Mammary epithelial cell (primary cell): ENCODE results near the gene NCOA3.

Source experiments
- EZH2 ChIP-seq: IDR thresholded peaks from 2 replicates; pipeline ENCODE4 v1.6.1; 2012; ENCODE audit warnings: low read length, inconsistent platforms, borderline replicate concordance
- TF ChIP-seq, protein P1 (sequence below), 2 donors: IDR thresholded peaks in 1 of 2; conservative IDR thresholded peaks in 1 of 2; 2 replicates each; pipeline ENCODE4 v1.5.1; 2011 to 2012; ENCODE audit warnings: inconsistent platforms in 2 of 2, low read length in 2 of 2, mild to moderate bottlenecking in 2 of 2, control low read depth in 1 of 2, low read depth in 1 of 2; ENCODE audit not compliant: insufficient read depth in 1 of 2; ENCODE audit errors: extremely low read depth in 1 of 2

DNA sequence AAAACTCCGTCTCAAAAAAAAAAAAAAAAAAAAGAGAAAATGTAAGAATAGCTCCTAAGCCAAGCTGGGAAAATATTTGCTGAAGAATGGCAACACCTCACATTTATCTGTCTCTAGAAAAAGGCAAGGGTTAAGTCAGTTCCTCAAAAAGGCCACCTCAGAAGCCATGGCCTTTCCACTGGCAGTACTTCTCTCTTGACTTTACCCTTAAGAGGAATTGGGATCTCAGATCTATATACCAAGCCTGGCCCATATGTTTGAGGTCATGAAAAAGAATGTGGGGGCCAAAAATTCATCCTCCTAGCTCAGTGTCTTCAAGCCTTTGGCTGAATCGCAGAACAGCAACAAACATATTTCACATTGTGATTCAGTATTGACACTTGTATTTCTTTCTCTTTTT is 10.9 kb upstream of the NCOA3 start:
- TF ChIP-seq, protein P1, sequence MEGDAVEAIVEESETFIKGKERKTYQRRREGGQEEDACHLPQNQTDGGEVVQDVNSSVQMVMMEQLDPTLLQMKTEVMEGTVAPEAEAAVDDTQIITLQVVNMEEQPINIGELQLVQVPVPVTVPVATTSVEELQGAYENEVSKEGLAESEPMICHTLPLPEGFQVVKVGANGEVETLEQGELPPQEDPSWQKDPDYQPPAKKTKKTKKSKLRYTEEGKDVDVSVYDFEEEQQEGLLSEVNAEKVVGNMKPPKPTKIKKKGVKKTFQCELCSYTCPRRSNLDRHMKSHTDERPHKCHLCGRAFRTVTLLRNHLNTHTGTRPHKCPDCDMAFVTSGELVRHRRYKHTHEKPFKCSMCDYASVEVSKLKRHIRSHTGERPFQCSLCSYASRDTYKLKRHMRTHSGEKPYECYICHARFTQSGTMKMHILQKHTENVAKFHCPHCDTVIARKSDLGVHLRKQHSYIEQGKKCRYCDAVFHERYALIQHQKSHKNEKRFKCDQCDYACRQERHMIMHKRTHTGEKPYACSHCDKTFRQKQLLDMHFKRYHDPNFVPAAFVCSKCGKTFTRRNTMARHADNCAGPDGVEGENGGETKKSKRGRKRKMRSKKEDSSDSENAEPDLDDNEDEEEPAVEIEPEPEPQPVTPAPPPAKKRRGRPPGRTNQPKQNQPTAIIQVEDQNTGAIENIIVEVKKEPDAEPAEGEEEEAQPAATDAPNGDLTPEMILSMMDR (conservative IDR thresholded peaks at IDR 0.05 in 1 of 2, IDR thresholded peaks at IDR 0.05 in 1 of 2; ENCODE audit: extremely low read depth in 1 of 2, insufficient read depth in 1 of 2, low read depth in 1 of 2, low read length in 2 of 2): no peak
- TF ChIP-seq EZH2: no peak
